GM21447 (cell line): Measurements from ENCODE around the gene DLGAP5.

ENCODE experiments used
- ATAC-seq: cut with Tn5 transposase; IDR thresholded peaks from one replicate; pipeline ENCODE4 v1.9.1; 2021; ENCODE audit not compliant: unreplicated experiment

The DLGAP5 gene

GRCh38 chr14:55130196-55130550 lies 61.2 kb downstream of the DLGAP5 start:
- no peak for ATAC-seq

- peak; percentile 54 for ATAC-seq
Observed at GRCh38 chr14:55129428-55130195, 61.8 kb downstream of the DLGAP5 start.

- ATAC-seq, result peak; percentile 64
Observed at GRCh38 chr14:55129086-55129427, 62.3 kb downstream of the DLGAP5 start, which contains the start of gene LGALS3. LGALS3 (plus strand) TSS chr14:55129252; CDS start chr14:55137374, 8,122 bp downstream.

GRCh38 chr14:55128386-55129085 lies 62.8 kb downstream of the DLGAP5 start:
- no peak for ATAC-seq

- no peak for ATAC-seq
Observed at GRCh38 chr14:55127460-55127951, 63.9 kb downstream of the DLGAP5 start.

- ATAC-seq, result no peak
Observed at GRCh38 chr14:55126932-55127459, 64.4 kb downstream of the DLGAP5 start.

- no peak for ATAC-seq
Observed at GRCh38 chr14:55126034-55126433, 65.4 kb downstream of the DLGAP5 start.

GRCh38 chr14:55125403-55125802 lies 66.0 kb downstream of the DLGAP5 start:
- no peak for ATAC-seq

GRCh38 chr14:55124774-55125386 lies 66.5 kb downstream of the DLGAP5 start:
- no peak for ATAC-seq

GRCh38 chr14:55123852-55124639 lies 67.3 kb downstream of the DLGAP5 start:
- ATAC-seq, result no peak

GRCh38 chr14:55123101-55123500 lies 68.3 kb downstream of the DLGAP5 start:
- ATAC-seq, result no peak

- no peak for ATAC-seq
Observed at GRCh38 chr14:55122440-55122986, 68.9 kb downstream of the DLGAP5 start.

- no peak for ATAC-seq
Observed at GRCh38 chr14:55121628-55122439, 69.6 kb downstream of the DLGAP5 start.

GRCh38 chr14:55120571-55121495 lies 70.6 kb downstream of the DLGAP5 start:
- no peak for ATAC-seq

- ATAC-seq, result no peak
Observed at GRCh38 chr14:55118761-55119160, 72.6 kb downstream of the DLGAP5 start.

GRCh38 chr14:55117803-55118441 lies 73.5 kb downstream of the DLGAP5 start:
- no peak for ATAC-seq

GRCh38 chr14:55116246-55117030 lies 74.9 kb downstream of the DLGAP5 start:
- no peak for ATAC-seq
